Measurements from ENCODE around the gene GP1BB. TPM values are rescaled to one million over a fixed set of nuclear protein-coding genes. Genes with fewer than 3 reads are reported as not detected.

The GP1BB gene
- total and polyA plus RNA-seq, 2 donors (not counting 3 experiments of a cell fraction or from before 2014, with no cell fraction given) = 1.7 to 6.2 TPM

DNA sequence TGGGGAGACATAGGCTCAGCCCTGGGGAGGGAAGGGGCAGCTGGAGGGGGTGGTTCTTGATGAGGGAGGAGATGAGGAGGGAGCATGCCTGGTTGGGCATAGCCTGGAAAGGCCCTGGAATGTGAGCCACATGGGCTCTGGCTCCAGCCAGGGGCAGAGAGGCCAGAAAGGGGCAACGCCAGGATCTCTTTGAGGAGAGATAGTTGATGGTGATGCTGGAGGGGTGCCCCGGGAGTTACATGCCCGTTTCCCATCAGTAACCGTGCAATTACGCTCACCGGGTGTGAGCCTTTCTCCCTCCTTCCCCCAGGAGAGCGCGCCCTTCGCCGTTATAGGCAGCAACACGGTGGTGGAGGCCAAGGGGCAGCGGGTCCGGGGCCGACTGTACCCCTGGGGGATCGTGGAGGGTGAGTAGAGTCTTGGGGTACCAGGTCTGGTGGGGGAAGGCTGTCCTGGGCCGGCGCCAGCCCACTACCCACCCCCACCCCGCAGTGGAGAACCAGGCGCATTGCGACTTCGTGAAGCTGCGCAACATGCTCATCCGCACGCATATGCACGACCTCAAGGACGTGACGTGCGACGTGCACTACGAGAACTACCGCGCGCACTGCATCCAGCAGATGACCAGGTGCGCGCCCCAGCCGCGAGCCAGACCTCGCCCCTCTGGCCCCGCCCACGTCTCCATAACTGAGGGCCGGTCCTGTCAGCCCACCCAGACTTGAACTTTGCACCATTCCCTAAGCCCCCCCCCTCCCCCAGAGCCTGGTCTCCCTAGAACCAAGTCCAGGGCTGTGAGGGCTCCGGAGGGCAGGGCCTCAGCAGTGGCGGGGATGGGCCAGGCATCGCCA, 1.8 kb upstream of the GP1BB start:
- BruUV-seq (replicated peaks) = no TSS peak
- no peak overlapping the region for H3K4me3 ChIP-seq (replicated peaks in 1 of 3; ENCODE audit: insufficient read depth in 1 of 3, low read depth in 1 of 3, low read length in 3 of 3)
- H3K9ac ChIP-seq (replicated peaks; ENCODE audit: extremely low read depth, insufficient read depth, low read length) = no peak overlapping the region
- H3K27me3 ChIP-seq (ENCODE audit: control insufficient read depth in 2 of 2, insufficient read depth in 2 of 2, low read length in 2 of 2) = peaks cover 0 to 2% of the 10 kb centered on the region in 2 experiments
- ChIA-PET CTCF (interaction anchor here (2.6 kb wide), 1 partner anchor 9 kb away, joined by 16 read pairs; no protein-coding TSS in a partner anchor), POLR2A (no interaction called here)
- DNase-seq (ENCODE audit: low read depth, low spot score) (no peak), FAIRE-seq (no peak)
- no peak overlapping the region for H2AFZ ChIP-seq (ENCODE audit: low read depth, low read length)
- no peak overlapping the region for H3K4me2 ChIP-seq (ENCODE audit: insufficient read depth, low read length)
- peaks cover 0 to 14% of the 10 kb centered on the region in 2 experiments for H3K36me3 ChIP-seq (ENCODE audit: control insufficient read depth in 2 of 2, extremely low read depth in 1 of 2, insufficient read depth in 2 of 2, low read length in 2 of 2)
- no peaks in the 10 kb centered on the region for H4K20me1 ChIP-seq (replicated peaks; ENCODE audit: control insufficient read depth, extremely low read depth, insufficient read depth, low read length)
- no peak overlapping the region for H3K27ac ChIP-seq (ENCODE audit: insufficient read depth, low read depth, low read length)
- no peaks in the 10 kb centered on the region for H3K9me3 ChIP-seq (replicated peaks; ENCODE audit: control insufficient read depth, insufficient read depth, low read length)
- H3K4me1 ChIP-seq (ENCODE audit: control insufficient read depth, extremely low read depth, insufficient read depth, low read length) = peaks cover 9% of the 10 kb centered on the region
- dilution Hi-C loops (cut with MboI; ENCODE audit: extremely low pct_ligation_motif_present, low sequenced_read_pairs) (no loop called here), intact Hi-C loops (cut with micrococcal nuclease) (no loop called here)
- TF ChIP-seq FOS (IDR thresholded peaks at IDR 0.05; ENCODE audit: borderline replicate concordance, insufficient read depth, low read length) = no peak
- TF ChIP-seq, protein P1, sequence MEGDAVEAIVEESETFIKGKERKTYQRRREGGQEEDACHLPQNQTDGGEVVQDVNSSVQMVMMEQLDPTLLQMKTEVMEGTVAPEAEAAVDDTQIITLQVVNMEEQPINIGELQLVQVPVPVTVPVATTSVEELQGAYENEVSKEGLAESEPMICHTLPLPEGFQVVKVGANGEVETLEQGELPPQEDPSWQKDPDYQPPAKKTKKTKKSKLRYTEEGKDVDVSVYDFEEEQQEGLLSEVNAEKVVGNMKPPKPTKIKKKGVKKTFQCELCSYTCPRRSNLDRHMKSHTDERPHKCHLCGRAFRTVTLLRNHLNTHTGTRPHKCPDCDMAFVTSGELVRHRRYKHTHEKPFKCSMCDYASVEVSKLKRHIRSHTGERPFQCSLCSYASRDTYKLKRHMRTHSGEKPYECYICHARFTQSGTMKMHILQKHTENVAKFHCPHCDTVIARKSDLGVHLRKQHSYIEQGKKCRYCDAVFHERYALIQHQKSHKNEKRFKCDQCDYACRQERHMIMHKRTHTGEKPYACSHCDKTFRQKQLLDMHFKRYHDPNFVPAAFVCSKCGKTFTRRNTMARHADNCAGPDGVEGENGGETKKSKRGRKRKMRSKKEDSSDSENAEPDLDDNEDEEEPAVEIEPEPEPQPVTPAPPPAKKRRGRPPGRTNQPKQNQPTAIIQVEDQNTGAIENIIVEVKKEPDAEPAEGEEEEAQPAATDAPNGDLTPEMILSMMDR (IDR thresholded peaks at IDR 0.05; ENCODE audit: extremely low read depth in 1 of 2, insufficient read depth in 1 of 2, low read depth in 1 of 2, low read length in 2 of 2) = no peak
- no peak for TF ChIP-seq GATA2 (IDR thresholded peaks at IDR 0.05; ENCODE audit: insufficient read depth, insufficient read length, low read depth, low read length)
- H3K9me1 ChIP-seq (replicated peaks; ENCODE audit: control insufficient read depth, extremely low read depth, insufficient read depth, low read length) = no peaks in the 10 kb centered on the region
- H3K79me2 ChIP-seq (ENCODE audit: control insufficient read depth, insufficient read depth, low read length) = no peaks in the 10 kb centered on the region

Measured in endothelial cell of umbilical vein (primary cell).